Measurements from ENCODE around the gene RBBP8NL. TPM values are rescaled to one million over a fixed set of nuclear protein-coding genes. Genes with fewer than 3 reads are reported as not detected.
A peak's percentile ranks its signal among the peaks of the same experiment; 100 is the strongest.

Gene RBBP8NL
- total RNA-seq, 1 experiment from 2014 or later = not detected

GRCh38 chr20:62413896-62414481, 13.3 kb downstream of the RBBP8NL start:
- DNase-seq (ENCODE audit: low read depth) = no peak
- in situ Hi-C loops (cut with HindIII; ENCODE audit: low pct_unique_long_range_greater_than_20kb, low sequenced_read_pairs) = no loop called here

GRCh38 chr20:62413025-62413570, 14.2 kb downstream of the RBBP8NL start:
- DNase-seq (ENCODE audit: low read depth) = no peak
- in situ Hi-C loops (cut with HindIII; ENCODE audit: low pct_unique_long_range_greater_than_20kb, low sequenced_read_pairs) = no loop called here

- in situ Hi-C loops (cut with HindIII; ENCODE audit: low pct_unique_long_range_greater_than_20kb, low sequenced_read_pairs) = no loop called here
- DNase-seq (ENCODE audit: low read depth) = no peak
Observed at GRCh38 chr20:62412194-62413024, 14.9 kb downstream of the RBBP8NL start.

- DNase-seq (ENCODE audit: low read depth) = no peak
- in situ Hi-C loops (cut with HindIII; ENCODE audit: low pct_unique_long_range_greater_than_20kb, low sequenced_read_pairs) = no loop called here
Observed at GRCh38 chr20:62411479-62412193, 15.7 kb downstream of the RBBP8NL start.

- no peak for DNase-seq (ENCODE audit: low read depth)
- in situ Hi-C loops (cut with HindIII; ENCODE audit: low pct_unique_long_range_greater_than_20kb, low sequenced_read_pairs) = no loop called here
Observed at GRCh38 chr20:62410746-62411478, 16.4 kb downstream of the RBBP8NL start.

GRCh38 chr20:62409931-62410745, 17.2 kb downstream of the RBBP8NL start:
- DNase-seq (ENCODE audit: low read depth) = peak; percentile 62
- in situ Hi-C loops (cut with HindIII; ENCODE audit: low pct_unique_long_range_greater_than_20kb, low sequenced_read_pairs) = no loop called here

- DNase-seq (ENCODE audit: low read depth) = no peak
- in situ Hi-C loops (cut with HindIII; ENCODE audit: low pct_unique_long_range_greater_than_20kb, low sequenced_read_pairs) = no loop called here
Observed at GRCh38 chr20:62409086-62409853, 18.1 kb downstream of the RBBP8NL start.

GRCh38 chr20:62408640-62409039, 18.7 kb downstream of the RBBP8NL start:
- in situ Hi-C loops (cut with HindIII; ENCODE audit: low pct_unique_long_range_greater_than_20kb, low sequenced_read_pairs) = no loop called here

GRCh38 chr20:62408055-62408454, 19.3 kb downstream of the RBBP8NL start:
- in situ Hi-C loops (cut with HindIII; ENCODE audit: low pct_unique_long_range_greater_than_20kb, low sequenced_read_pairs) = no loop called here

More at GRCh38 chr20:62408640-62409039, 18.7 kb downstream of the RBBP8NL start:
- DNase-seq (ENCODE audit: low read depth) = no peak

GRCh38 chr20:62407221-62407992, 19.9 kb downstream of the RBBP8NL start, which contains the start of gene CABLES2:
Gene CABLES2, minus strand, starts transcription at chr20:62407285. Its CDS starts 9 bp downstream, at chr20:62407276.
- peak; percentile 87 for DNase-seq (ENCODE audit: low read depth)
- in situ Hi-C loops (cut with HindIII; ENCODE audit: low pct_unique_long_range_greater_than_20kb, low sequenced_read_pairs) = no loop called here

More at GRCh38 chr20:62408055-62408454, 19.3 kb downstream of the RBBP8NL start:
- no peak for DNase-seq (ENCODE audit: low read depth)

GRCh38 chr20:62406635-62407176, 20.6 kb downstream of the RBBP8NL start:
- no peak for DNase-seq (ENCODE audit: low read depth)
- in situ Hi-C loops (cut with HindIII; ENCODE audit: low pct_unique_long_range_greater_than_20kb, low sequenced_read_pairs) = no loop called here

- DNase-seq (ENCODE audit: low read depth) = no peak
- in situ Hi-C loops (cut with HindIII; ENCODE audit: low pct_unique_long_range_greater_than_20kb, low sequenced_read_pairs) = no loop called here
Observed at GRCh38 chr20:62405981-62406513, 21.3 kb downstream of the RBBP8NL start.

GRCh38 chr20:62405108-62405980, 22.0 kb downstream of the RBBP8NL start:
- DNase-seq (ENCODE audit: low read depth) = no peak
- in situ Hi-C loops (cut with HindIII; ENCODE audit: low pct_unique_long_range_greater_than_20kb, low sequenced_read_pairs) = no loop called here

- in situ Hi-C loops (cut with HindIII; ENCODE audit: low pct_unique_long_range_greater_than_20kb, low sequenced_read_pairs) = no loop called here
- DNase-seq (ENCODE audit: low read depth) = no peak
Observed at GRCh38 chr20:62404761-62405107, 22.6 kb downstream of the RBBP8NL start.

Measured in Caki2 (cell line).